GM19239 (cell line): ENCODE results near the gene NUP107.

Source experiments
- DNase-seq: peaks from one replicate; pipeline ENCODE4 v3.0.0; 2011; ENCODE audit warnings: low spot score; ENCODE audit not compliant: insufficient read length
- FAIRE-seq: peaks from 2 replicates; lab custom pipeline; 2011; peaks lifted over from hg19 to GRCh38; lab: Jason Lieb, UNC

The NUP107 gene

DNA sequence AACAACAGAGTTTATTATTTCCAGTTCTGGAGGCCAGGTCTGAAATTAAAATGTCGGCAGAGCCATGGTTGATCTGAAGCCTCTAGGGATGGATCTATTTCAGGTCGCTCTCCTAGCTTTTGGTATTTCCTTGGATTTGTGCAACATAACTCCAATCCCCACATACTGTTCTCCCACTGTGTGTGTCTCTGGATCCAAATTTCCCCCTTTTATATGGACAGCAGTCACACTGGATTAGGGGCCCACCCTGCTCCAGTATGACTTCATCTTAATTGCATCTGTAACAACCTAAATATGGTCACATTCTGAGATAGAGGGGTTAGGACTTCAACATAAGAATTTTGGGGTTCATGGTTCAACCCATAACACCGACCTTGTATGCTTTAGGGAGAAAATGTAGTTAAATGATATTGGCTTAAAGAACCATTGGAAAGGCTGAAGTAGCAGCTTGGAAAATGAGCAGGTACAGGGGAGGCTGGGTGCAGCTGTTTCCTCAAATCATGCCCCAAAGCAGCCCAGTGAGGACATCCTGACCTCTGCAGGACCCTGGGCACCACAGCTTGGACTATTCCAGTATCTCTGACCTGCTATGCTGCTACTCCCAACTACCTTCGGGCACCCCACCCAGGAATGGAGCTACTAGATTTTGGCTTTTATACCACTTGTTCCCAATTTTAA lies 107.3 kb downstream of the NUP107 start:
- FAIRE-seq (no peak), DNase-seq (no peak)

DNA sequence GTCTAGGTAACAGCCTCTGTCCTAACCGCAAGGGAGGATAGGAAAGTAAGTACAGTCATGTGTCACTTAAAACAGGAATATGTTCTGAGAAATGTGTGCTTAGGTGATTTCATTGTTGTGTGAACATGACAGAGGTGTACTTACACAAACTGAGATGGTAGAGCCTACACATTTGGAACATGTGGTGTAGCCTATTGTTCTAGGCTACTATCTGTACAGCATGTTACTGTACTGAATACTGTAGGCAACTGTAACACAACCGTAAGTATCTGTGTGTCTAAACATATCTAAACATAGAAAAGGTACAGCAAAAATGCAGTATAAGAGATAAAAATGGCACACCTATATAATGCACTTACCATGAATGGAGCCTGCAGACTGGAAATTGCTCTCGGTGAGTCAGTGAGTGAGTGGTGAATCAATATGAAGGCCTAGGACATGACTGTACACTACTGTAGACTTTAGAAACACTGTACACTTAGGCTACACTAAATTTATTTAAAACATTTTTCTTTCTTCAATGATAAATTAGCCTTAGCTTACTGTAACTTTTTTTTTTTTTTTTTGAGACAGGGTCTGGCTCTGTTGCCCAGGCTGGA lies 108.0 kb downstream of the NUP107 start:
- no peak for FAIRE-seq

More for the DNA sequence above, 108.0 kb downstream of the NUP107 start:
- DNase-seq, result no peak
